HT-29 (cell line): ENCODE results near the gene FMNL1. TPM values are rescaled to one million over a fixed set of nuclear protein-coding genes. Genes with fewer than 3 reads are reported as not detected.

Source experiments
- total RNA-seq: library from RNA; depleted of rRNA; stranded (reverse); fragments of >200 nt; shearing (Covaris generic); gene quantifications from 2 replicates; pipeline ENCODE4 v1.2.3, GENCODE V29; 2014; rRNA removed

FMNL1 gene
- total RNA-seq, 1 experiment from 2014 or later, result 0.03 TPM

Other genes starting within 250 kb of the FMNL1 start
- 44.9 and 49.8 TPM in 2 replicates for gene DCAKD, start 170.3 kb upstream of the FMNL1 start, total RNA-seq
- 59.2 and 77.1 TPM in 2 replicates for gene NMT1, start 160.6 kb upstream of the FMNL1 start, total RNA-seq
- gene PLCD3, start 89.4 kb upstream of the FMNL1 start, total RNA-seq, result 130 and 142 TPM in 2 replicates
- gene ACBD4, start 86.2 kb upstream of the FMNL1 start, total RNA-seq, result 12.0 and 12.3 TPM in 2 replicates
- gene HEXIM1, start 73.4 kb upstream of the FMNL1 start, total RNA-seq, result 9.4 and 9.6 TPM in 2 replicates
- gene HEXIM2, start 60.0 kb upstream of the FMNL1 start, total RNA-seq, result 9.0 and 9.5 TPM in 2 replicates
- not detected in 2 replicates for gene SPATA32, start 40.2 kb downstream of the FMNL1 start, total RNA-seq
- 5.9 and 6.2 TPM in 2 replicates for gene MAP3K14, start 95.1 kb downstream of the FMNL1 start, total RNA-seq
- gene ARHGAP27, start 211.0 kb downstream of the FMNL1 start, total RNA-seq, result 171 and 180 TPM in 2 replicates